Muscle layer of duodenum (tissue), 2 donors: ENCODE results near the gene ERFE.

Experiments
- H3K27ac ChIP-seq: one replicate; pipeline ENCODE4 v1.7.0; 2013; ENCODE audit warnings: mild to moderate bottlenecking, low read length
- H3K27me3 ChIP-seq: one replicate; pipeline ENCODE4 v1.7.0; 2013; ENCODE audit warnings: low read depth, mild to moderate bottlenecking, control low read depth, low read length
- H3K36me3 ChIP-seq, 2 donors: one replicate each; pipeline ENCODE4 v1.7.0; 2013; ENCODE audit warnings: low read length in 2 of 2, control low read depth in 1 of 2, mild to moderate bottlenecking in 1 of 2; ENCODE audit not compliant: insufficient read depth in 2 of 2, control insufficient read depth in 1 of 2
- H3K4me1 ChIP-seq, 2 donors: one replicate each; pipeline ENCODE4 v1.7.0; 2013; ENCODE audit warnings: low read length in 2 of 2, mild to moderate bottlenecking in 2 of 2, control low read depth in 1 of 2, moderate library complexity in 1 of 2; ENCODE audit not compliant: insufficient read depth in 2 of 2, control insufficient read depth in 1 of 2
- H3K4me3 ChIP-seq, 2 donors: one replicate each; pipeline ENCODE4 v1.7.0; 2013; ENCODE audit warnings: low read length in 2 of 2, low read depth in 1 of 2, mild to moderate bottlenecking in 1 of 2
- H3K9me3 ChIP-seq, 2 donors: one replicate each; pipeline ENCODE4 v1.7.0; 2013; ENCODE audit warnings: low read length in 2 of 2, control low read depth in 1 of 2, mild to moderate bottlenecking in 1 of 2; ENCODE audit not compliant: control insufficient read depth in 1 of 2
- donor health status: healthy.

The ERFE gene

DNA sequence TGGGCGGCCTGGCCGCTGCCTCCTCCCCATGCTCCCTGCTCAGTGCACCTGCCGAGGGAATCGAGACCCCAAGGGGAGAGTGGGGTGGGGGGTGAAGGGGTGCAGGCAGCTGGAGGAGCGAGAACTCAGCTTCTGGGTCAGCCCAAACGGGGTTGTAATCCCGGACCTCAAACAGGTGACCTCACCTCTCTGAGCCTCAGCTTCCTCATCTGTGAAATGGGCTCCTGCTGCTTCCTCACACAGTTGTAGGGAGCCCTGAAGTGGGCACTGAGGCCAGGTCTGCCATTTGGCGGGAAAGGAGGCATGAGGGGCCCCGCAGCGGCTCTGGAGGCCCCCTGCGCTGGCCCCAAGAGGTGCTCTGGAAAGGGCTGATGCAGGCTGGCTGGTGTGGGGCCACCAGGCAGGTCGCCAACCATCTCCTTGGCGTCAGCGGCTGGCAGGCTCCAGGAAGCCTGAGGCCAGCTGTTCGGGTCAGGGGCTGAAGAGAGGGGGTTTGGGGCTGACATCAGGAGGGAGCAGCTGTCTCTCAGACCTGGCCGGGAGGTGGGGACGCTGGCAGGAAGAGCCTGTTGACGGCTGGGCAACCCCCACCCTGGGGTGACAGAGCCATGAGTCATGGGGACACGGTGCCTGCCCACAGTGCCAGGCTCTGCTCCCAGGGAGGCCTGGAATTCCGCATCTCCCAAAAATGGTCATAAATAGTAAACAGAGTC is 15.4 kb upstream of the ERFE start:
- Histone ChIP-seq H3K36me3 (peaks cover 0 to 3% of the 10 kb centered on the region in 2 donors), H3K4me1 (peaks cover 0 to 28% of the 10 kb centered on the region in 2 donors), H3K27me3 (no peaks in the 10 kb centered on the region), H3K27ac (no peak overlapping the region), H3K9me3 (no peaks in the 10 kb centered on the region), H3K4me3 (no peak overlapping the region)

- no peaks in the 10 kb centered on the region for H3K27me3 ChIP-seq
- H3K4me3 ChIP-seq = no peak overlapping the region
- peaks cover 0 to 3% of the 10 kb centered on the region in 2 donors for H3K36me3 ChIP-seq
- H3K27ac ChIP-seq = no peak overlapping the region
- H3K4me1 ChIP-seq = peaks cover 0 to 20% of the 10 kb centered on the region in 2 donors
- H3K9me3 ChIP-seq = no peaks in the 10 kb centered on the region
Measured at GRCh38 chr2:238144262-238144661, 14.5 kb upstream of the ERFE start.

GRCh38 chr2:238145046-238145445 is 13.7 kb upstream of the ERFE start:
- Histone ChIP-seq H3K36me3 (peaks cover 0 to 3% of the 10 kb centered on the region in 2 donors), H3K27me3 (no peaks in the 10 kb centered on the region), H3K4me3 (no peak overlapping the region), H3K27ac (no peak overlapping the region), H3K9me3 (no peaks in the 10 kb centered on the region), H3K4me1 (peaks cover 0 to 16% of the 10 kb centered on the region in 2 donors)

- H3K36me3 ChIP-seq = peaks cover 0 to 3% of the 10 kb centered on the region in 2 donors
Measured at GRCh38 chr2:238145851-238146250, 12.9 kb upstream of the ERFE start.

DNA sequence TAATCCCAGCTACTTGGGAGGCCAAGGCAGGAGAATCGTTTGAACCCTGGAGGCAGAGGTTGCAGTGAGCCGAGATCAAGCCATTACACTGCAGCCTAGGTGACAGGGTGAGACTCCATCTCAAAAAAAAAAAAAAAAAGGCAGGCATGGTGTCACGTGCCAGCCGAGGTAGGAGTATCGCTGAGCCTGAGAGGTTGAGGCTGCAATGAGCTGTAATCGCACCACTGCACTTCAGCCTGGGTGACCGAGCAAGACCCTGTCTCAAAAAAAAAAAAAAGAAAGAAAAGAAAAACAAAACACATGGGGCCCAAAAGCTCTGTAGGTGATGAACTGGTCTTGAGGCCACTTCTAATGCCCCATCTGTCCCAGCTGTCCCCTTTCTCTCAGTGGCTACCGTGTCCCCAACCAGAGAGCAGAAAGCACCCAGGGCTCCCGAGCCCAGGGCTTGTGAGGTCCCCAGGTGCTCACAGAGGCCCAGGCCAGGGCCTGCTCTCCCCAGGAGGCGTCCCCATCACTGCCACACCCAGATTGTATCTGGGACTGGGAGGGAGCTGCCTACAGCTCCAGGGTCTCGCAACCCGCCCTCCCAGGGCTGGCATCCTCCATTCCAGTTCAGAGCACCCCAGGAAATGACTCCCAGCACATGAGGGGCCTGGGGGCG is 11.8 kb upstream of the ERFE start:
- no peak overlapping the region for H3K4me3 ChIP-seq
- no peaks in the 10 kb centered on the region for H3K9me3 ChIP-seq
- no peak overlapping the region for H3K27ac ChIP-seq
- H3K27me3 ChIP-seq = no peaks in the 10 kb centered on the region
- no peaks in the 10 kb centered on the region for H3K36me3 ChIP-seq
- peaks cover 0 to 10% of the 10 kb centered on the region in 2 donors for H3K4me1 ChIP-seq

More at GRCh38 chr2:238145851-238146250, 12.9 kb upstream of the ERFE start:
- Histone ChIP-seq H3K27ac (no peak overlapping the region), H3K4me1 (peaks cover 0 to 16% of the 10 kb centered on the region in 2 donors), H3K27me3 (no peaks in the 10 kb centered on the region), H3K9me3 (no peaks in the 10 kb centered on the region), H3K4me3 (no peak overlapping the region)

DNA sequence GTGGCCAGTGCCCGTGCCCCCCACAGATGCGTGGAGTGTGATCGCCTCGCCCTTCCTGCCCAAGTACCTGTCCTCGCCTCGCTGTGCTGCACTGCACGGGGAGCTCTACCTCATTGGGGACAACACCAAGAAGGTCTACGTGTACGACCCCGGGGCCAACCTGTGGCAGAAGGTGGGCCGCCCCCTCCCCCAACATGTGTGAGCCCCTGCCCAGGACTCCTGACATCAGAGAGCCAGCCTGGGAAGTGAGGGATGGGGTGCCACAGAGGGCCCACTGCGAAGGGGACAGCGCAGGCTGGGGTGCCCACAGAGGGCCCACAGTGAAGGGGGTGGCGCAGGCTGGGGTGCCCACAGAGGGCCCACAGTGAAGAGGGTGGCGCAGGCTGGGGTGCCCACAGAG is 9.8 kb upstream of the ERFE start:
- Histone ChIP-seq H3K9me3 (no peaks in the 10 kb centered on the region), H3K27me3 (no peaks in the 10 kb centered on the region), H3K27ac (no peak overlapping the region), H3K4me1 (peaks cover 0 to 5% of the 10 kb centered on the region in 2 donors), H3K4me3 (no peak overlapping the region), H3K36me3 (no peaks in the 10 kb centered on the region)

DNA sequence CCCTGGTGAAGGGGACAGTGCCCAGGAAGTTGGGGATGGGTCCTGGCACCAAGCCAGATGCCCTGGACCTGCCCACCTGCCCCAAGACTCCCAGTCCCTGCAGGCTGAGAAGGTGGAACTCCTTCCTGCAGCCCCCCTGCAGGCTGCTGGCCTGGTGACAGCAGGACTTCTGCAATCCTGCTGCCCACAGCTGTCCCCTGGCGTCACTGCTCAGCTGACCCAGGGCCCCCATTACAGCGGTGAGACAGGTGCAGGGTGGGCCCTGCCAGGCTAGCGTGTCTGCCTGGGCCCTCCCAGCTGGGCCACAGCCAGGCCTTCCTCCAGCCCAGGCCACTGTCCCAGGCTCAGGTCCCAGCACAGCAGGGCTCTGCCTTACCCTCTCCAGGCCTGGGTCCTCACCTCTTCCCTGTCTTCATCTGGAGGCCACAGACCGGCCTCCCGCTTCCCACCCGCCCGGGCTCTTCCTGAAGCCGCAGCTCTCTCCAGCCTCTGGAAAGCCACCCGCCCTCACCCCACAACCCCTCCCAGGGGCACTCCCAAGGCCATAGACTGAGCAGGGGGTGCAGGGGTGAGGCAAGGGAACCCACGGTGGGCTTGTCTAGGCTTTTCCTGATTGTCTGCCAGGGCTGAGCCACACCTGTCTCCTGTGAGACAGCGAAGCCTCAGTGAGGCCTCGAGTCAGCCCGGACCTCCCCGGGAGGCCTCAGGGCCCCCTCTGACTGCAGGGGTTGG is 8.8 kb upstream of the ERFE start:
- Histone ChIP-seq H3K27ac (no peak overlapping the region), H3K36me3 (no peaks in the 10 kb centered on the region), H3K9me3 (no peaks in the 10 kb centered on the region), H3K4me3 (no peak overlapping the region), H3K27me3 (no peaks in the 10 kb centered on the region), H3K4me1 (peaks cover 0 to 5% of the 10 kb centered on the region in 2 donors)

GRCh38 chr2:238150686-238151085 is 8.1 kb upstream of the ERFE start:
- Histone ChIP-seq H3K27me3 (no peaks in the 10 kb centered on the region), H3K4me3 (no peak overlapping the region), H3K36me3 (no peaks in the 10 kb centered on the region), H3K27ac (no peak overlapping the region), H3K4me1 (peaks cover 0 to 7% of the 10 kb centered on the region in 2 donors), H3K9me3 (no peaks in the 10 kb centered on the region)

DNA sequence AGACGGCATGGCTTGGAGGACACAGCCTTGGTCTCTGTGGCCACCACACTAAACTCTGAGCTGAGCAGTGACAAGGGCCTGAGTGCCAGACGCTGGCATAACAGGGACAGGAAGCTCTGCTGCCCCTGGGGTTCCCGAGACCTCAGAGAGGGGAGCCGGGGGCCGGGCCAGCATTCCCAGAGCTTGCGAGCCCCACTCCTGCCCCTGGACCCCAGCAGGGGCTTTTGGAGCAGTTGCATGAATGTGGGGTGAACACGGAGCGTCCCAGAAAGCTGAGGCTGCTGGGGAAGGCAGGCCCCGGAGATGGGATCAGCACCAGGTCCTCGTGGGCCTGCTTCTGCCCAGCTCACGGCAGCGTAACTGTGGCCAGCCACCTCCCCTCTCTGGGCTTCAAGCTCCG is 7.6 kb upstream of the ERFE start:
- Histone ChIP-seq H3K4me3 (no peak overlapping the region), H3K4me1 (peaks cover 0 to 9% of the 10 kb centered on the region in 2 donors), H3K36me3 (no peaks in the 10 kb centered on the region), H3K27ac (no peak overlapping the region), H3K27me3 (no peaks in the 10 kb centered on the region), H3K9me3 (no peaks in the 10 kb centered on the region)

GRCh38 chr2:238151628-238152235 is 7.0 kb upstream of the ERFE start:
- H3K27me3 ChIP-seq = no peaks in the 10 kb centered on the region
- no peak overlapping the region for H3K27ac ChIP-seq
- H3K4me3 ChIP-seq = no peak overlapping the region
- no peaks in the 10 kb centered on the region for H3K9me3 ChIP-seq
- no peaks in the 10 kb centered on the region for H3K36me3 ChIP-seq
- H3K4me1 ChIP-seq = peaks cover 0 to 9% of the 10 kb centered on the region in 2 donors
